GM21576 (cell line): ENCODE measurements around the gene LMBR1.

ENCODE experiments used
- ATAC-seq: cut with Tn5 transposase; IDR thresholded peaks from one replicate; pipeline ENCODE4 v1.9.1; 2021; ENCODE audit warnings: mild to moderate bottlenecking, moderate library complexity; ENCODE audit not compliant: unreplicated experiment

LMBR1 gene

DNA sequence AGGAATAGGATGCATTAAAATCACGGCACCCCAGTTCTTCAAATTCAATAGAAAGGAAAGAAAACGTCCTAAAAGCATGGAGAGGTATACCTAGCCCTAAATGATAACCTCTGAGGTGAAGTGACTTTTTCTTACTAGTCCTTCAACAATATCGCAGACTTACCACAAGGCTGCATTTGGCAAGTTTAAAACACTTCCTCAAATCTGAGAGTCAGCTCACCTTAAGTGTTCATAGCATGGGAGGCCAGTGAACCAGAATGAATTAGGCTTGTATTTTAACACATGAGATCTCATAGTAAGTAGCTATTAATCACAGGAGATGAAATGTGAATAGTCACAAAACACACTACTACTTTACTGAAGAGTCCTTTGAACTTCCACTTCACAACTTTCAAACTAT is 128.2 kb downstream of the LMBR1 start:
- no peak for ATAC-seq

- no peak for ATAC-seq
Measured at GRCh38 chr7:156764016-156764669, 128.8 kb downstream of the LMBR1 start.

DNA sequence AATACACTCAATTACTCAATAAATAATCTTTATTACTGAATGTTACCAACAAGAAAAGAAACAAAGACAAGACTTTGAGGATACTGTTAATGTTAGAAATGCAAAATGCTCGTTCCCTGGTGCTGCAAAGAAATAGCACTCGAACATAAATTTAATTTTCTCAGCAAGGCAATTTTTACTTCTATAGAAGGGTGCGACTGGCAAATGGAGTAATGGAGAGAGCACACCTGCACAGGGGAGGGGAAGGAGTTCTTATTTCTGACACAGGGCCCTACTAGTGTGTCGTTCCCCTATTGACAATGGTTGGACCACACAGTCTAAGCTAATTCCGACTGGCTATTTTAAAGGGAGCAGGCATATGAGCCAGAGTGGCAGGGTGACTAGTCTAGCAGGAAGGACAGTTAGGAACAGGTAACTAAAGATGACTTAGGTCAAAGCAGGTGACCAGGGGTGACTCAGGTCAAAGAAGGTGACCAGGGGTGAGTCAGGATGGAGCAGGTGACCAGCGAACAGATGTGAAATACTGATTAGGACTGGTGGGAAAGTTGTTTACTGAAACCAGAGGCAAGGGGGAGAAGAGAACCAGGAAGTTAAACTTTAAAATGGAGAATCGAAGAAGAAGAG is 133.3 kb downstream of the LMBR1 start:
- ATAC-seq: no peak

GRCh38 chr7:156759143-156759542 is 133.8 kb downstream of the LMBR1 start:
- no peak for ATAC-seq

DNA sequence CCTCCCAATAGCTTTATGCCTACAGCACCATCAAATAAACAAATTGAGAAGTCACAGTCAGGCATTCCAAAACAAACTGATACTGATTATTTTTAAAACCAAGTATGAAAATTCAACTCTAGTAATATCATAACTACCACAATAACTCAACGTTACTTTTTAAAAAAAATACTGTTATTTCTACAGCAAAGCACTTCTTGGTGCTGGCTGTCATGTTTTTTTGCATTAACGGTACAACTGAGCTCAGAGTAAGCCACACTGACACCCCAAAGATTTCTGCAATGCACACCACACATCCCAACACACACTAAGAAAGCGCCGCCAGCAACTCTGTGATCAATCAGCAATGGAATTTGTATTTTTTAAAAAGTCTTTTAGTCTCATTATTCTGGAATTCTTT is 138.8 kb downstream of the LMBR1 start:
- ATAC-seq: no peak

GRCh38 chr7:156753630-156754029 is 139.4 kb downstream of the LMBR1 start:
- ATAC-seq: no peak

DNA sequence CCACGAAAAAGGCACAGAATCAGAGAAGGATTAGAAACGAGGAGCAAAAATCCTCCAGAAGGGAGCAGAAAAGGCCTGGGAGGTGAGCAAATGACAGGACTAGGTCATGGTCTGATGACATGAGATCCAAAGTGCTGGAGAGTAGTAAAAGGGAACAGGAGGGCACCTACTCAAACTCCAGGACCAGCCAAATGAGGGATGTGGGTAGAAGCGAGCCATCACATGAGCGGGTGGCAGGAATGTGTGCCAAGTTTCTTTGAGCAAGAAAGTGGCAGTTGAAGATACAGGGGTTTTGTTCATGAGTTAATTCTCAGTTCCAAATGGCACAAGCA is 139.8 kb downstream of the LMBR1 start:
- no peak for ATAC-seq

GRCh38 chr7:156752367-156753228 is 140.4 kb downstream of the LMBR1 start:
- no peak for ATAC-seq

GRCh38 chr7:156751319-156751718 is 141.7 kb downstream of the LMBR1 start:
- no peak for ATAC-seq

GRCh38 chr7:156747718-156748117 is 145.3 kb downstream of the LMBR1 start:
- no peak for ATAC-seq

DNA sequence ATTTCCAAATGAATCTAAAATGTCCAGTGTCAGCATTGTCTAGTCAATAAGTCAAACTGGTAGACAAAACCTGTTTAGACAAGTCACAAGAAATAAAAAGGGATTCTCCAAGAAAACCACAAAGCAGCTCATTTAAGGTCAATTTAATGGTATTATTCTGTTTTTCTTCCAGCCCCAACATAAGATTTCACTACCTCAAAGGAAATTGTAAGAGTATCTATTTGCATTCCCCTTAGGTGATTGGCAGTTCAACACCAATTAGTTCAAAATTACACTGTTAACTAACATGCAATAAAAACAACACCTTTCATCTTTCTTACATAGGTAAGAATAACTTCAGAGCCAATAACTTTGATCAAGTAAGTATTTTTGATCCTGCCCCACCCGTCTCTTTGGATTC is 146.1 kb downstream of the LMBR1 start:
- no peak for ATAC-seq

DNA sequence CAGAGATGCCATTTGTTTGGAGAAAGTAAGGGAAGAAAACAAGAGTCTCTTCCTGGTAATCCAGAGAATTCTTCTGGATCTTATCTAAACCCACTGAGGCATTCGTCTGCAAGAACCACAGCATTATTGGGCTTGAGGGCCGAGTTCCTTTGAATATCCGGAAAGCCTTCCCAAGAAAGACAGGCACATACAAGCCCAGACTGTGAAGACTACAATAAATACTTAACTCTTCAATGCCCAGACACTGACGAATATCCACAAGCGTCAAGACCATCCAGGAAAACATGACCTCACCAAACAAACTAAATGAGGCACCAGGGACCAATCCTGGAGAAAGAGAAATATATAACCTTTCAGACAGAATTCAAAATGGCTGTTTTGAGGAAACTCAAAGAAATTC is 153.4 kb downstream of the LMBR1 start:
- ATAC-seq: no peak

GRCh38 chr7:156735851-156736250 is 157.1 kb downstream of the LMBR1 start:
- no peak for ATAC-seq

- no peak for ATAC-seq
Measured at GRCh38 chr7:156733638-156734037, 159.3 kb downstream of the LMBR1 start.

- ATAC-seq: no peak
Measured at GRCh38 chr7:156732091-156732625, 160.8 kb downstream of the LMBR1 start.

DNA sequence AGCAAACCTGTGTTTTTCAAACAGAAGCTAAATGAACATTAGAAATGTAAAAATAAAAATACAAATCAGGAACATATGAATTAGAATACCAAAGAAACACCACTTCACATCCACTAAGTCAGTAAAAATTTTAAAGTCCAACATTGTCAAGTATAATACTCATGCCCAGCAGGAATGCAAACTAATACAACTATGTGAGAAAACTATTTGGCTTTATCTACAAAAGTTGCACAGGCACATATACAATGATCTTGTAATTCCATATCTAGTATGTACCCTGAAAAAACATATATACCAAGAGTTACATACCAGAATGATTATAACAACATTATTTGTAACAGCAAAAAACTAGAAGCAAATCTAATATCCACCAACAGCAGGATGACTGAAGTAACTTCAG is 161.3 kb downstream of the LMBR1 start:
- ATAC-seq: no peak

DNA sequence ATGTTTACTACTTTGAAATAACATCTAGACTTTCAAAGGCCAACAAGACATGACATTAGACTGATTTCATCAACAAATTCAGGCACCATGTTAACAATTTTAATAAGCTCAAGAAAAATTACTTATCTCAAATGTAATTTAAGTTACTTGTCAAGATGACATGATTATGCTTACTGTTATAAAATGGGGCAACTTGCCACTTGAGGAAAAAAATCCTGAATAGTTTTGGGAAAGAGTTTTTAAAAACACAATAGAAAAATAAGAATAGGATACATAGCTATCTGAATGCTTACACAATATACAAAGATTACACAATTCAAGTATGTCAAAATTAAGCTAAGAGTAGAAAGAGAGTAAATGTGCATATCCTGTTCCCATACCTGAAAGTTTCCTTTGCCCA is 167.0 kb downstream of the LMBR1 start:
- ATAC-seq: no peak

- ATAC-seq: no peak
Measured at GRCh38 chr7:156725073-156725472, 167.9 kb downstream of the LMBR1 start.

- ATAC-seq: no peak
Measured at GRCh38 chr7:156722043-156722826, 170.7 kb downstream of the LMBR1 start.

- ATAC-seq: no peak
Measured at GRCh38 chr7:156703773-156704482, 189.1 kb downstream of the LMBR1 start.
